Measurements from ENCODE around the gene RPL18A.

RPL18A gene

DNA sequence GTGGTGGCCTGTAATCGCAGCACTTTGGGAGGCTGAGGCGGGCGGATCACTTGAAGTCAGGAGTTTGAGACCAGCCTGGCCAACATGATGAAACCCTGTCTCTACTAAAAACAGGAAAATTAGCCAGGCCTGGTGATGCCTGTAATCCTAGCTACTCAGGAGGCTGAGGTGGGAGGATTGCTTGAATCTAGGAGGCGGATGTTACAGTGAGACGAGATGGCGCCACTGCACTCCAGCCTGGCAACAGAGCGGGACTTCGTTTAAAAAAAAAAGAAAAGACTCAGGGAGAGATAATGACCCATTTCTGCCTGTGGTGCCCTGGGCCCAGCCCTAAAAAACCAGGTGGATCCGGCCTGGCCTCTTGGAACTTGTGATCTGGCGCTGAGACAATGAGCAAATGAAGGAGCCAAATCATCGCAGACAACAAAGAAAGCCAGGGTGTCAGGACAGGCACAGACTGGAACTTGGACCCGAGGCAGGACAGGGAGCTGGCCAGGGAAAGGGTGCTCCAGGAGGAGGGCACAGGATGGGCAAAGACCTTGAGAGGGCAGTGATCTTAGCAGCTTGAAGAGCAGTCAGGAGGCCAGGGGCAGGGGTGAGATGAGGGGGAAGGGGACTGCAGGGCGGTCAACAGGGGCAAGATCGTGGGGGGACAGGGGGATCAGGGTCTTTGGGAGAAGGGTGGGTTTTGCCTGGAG, 11.0 kb upstream of the RPL18A start:
- no peak for TF ChIP-seq GATA3 (IDR thresholded peaks at IDR 0.05; ENCODE audit: low read depth, low read length)

DNA sequence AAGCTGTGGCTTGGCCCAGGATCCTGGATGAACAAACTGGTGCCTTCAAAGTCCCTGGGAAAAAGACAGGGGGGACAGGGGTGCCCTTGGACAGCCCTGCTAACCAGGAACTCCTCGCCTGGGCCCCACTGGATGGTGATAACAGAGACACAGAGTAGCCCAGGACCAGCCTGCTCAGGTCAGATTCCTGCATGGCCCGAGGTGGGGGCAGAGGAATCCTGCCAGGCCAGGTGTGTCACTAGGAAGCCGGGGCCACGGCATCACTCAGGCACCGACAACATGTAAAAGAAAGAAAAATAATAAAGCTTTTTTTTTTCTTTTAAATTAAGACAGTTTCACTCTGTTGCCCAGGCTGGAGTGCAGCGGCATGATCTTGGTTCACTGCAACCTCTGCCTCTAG, 5.6 kb upstream of the RPL18A start:
- TF ChIP-seq GATA3 (IDR thresholded peaks at IDR 0.05; ENCODE audit: low read depth, low read length): no peak

DNA sequence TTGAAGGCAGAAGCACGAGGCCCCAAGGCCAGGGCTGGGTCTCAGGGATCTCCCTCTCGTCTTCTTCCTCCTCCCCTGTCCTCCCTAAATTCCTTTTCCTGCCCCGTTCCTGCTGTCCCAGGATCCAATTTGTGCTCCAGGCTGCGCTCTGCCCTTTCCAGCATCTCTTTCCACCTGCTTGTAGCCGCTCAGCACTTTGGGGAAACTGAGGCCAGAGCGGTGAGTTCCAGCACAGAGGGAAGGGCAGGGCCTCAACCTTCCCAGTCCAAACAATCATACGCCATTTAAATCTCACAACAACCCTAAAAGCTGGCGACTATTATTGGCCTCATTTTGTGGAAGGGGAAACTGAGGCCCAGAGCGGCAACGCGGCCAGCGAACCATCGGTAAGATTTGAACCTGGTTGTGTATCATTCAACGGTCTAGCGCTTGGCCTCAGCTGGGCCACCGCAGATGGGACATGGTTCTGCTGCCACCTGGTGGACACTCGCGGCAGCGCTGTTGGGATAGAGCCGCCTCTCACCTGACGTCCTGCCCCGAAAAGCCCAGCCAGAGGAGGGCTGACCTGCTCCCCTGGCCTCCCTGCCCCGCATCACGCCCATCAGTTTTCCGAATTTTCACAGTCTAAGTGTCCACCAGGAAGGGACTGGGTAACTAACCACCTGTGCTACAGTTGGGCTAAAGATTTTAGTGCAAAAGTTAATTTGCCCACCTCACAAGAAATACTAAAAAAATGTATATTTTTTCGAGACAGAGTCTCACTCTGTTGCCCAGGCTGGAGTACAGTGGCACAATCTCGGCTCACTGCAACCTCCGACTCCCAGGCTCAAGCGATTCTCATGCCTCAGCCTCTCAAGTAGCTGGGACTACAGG, 4.2 kb upstream of the RPL18A start:
- TF ChIP-seq GATA3 (IDR thresholded peaks at IDR 0.05; ENCODE audit: low read depth, low read length) (no peak), GATA2 (IDR thresholded peaks at IDR 0.05; ENCODE audit: low read depth, low read length) (no peak)

DNA sequence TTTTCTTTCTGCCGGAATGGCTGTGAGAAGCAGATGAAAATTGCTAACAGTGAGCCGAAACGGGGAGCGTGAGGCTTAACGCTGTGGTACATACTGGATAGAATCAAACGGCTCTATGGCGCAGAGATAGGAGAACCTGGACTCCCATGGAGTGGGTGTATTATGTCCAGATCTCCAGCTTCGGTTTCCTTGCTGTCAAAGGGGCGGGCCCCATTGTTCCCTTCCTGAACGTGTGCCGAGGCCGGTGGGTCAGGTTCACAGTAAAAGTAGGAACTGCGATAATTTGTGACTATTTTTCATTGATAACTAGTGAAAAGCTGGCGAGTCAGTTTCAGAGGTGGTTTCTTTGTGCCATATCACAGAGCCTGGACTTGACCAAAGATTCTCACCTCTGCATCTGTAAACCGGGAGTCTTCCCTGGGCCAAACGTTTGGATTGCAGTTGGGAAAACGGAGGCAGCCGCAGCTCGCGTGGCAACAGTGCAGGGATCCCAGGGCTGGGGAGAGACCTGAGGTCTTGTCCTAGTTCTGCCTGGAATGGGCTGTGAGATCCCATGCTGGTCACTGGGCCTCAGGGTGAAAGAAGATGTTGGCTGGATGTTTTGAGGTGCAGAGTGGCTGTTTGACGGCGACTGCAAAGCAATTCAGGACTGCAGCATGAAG, 752 bp downstream of the RPL18A start:
- no peak for TF ChIP-seq GATA3 (IDR thresholded peaks at IDR 0.05; ENCODE audit: low read depth, low read length)
- no peak for TF ChIP-seq GATA2 (IDR thresholded peaks at IDR 0.05; ENCODE audit: low read depth, low read length)

DNA sequence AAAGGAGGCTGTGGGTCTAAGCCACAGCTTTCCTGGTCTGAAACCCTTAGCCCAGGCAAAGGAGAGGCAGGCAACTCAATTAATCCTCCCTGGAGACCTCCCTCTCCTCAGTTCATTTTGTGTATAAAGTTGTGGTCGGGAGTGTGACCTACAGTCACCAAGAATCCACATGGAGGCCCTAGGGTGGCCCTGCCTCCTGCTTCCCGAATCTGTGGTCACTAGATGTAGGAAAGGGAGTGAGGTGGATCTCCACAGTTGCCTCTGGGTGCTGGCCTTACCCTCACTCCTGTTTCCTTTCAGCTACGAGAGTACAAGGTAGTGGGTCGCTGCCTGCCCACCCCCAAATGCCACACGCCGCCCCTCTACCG, 1.3 kb downstream of the RPL18A start:
- TF ChIP-seq GATA2 (IDR thresholded peaks at IDR 0.05; ENCODE audit: low read depth, low read length): no peak
- TF ChIP-seq GATA3 (IDR thresholded peaks at IDR 0.05; ENCODE audit: low read depth, low read length): no peak

DNA sequence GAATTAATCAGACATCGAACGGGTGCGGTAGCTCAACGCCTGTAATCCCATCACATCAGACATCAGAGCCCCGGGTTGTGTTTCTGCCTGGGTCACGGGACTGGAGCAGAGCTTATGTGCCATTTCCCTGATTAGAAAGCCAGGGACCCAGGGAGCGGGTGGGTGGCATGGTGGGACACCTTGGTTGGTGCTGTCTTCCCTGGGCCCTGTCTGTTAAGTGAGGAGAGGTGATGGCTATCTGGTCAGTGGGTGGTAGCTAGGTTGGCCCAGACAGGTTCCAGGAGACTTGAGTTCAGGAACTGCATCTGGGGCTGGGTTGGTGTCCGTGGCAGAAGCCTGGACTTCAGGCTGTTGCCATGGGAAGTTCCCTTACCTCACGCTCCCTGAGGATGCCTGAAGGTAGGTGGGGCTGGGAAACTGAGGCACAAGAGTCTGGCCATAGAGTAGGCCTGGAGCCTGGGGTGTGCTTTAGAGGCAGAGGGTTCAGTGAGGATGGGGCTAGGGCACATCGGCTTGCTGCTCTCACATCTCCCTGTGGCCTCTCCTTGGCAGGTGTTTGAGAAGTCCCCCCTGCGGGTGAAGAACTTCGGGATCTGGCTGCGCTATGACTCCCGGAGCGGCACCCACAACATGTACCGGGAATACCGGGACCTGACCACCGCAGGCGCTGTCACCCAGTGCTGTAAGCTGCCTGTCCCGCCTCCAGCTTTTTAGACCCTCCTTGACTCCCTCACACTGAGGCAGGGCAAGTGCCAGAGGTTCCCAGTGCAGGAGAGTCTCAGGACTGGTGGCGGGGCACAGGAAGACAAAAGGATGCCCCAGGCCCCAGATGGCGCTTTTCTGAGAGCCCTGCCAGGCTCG, 2.1 kb downstream of the RPL18A start:
- no peak for TF ChIP-seq GATA2 (IDR thresholded peaks at IDR 0.05; ENCODE audit: low read depth, low read length)
- no peak for TF ChIP-seq GATA3 (IDR thresholded peaks at IDR 0.05; ENCODE audit: low read depth, low read length)

DNA sequence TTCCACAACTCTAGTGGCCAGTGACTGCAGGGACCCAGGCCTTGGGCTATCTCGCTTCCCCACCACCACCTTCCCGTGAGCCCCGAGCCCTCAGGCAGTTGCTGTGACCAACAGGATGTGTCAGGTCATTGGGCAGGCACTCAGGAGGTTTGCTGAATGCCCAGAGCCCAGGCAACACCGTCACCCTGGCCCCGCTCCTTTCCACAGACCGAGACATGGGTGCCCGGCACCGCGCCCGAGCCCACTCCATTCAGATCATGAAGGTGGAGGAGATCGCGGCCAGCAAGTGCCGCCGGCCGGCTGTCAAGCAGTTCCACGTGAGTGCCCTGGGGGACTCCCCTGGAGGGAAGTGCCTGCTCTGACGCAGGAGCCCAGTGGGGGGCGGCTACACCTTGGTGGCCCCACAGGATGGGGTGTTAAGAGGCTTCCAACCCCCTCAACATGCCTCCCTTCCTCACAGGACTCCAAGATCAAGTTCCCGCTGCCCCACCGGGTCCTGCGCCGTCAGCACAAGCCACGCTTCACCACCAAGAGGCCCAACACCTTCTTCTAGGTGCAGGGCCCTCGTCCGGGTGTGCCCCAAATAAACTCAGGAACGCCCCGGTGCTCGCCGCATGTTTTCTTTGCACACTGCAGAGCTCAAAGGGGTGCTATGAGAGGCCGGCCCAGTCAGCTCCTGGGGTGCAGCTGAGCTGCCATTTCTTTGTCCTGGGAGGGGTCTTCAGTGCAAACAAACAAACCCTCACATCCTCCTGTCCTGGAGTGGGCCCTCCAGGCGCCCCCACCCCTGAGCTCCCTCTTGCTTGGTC, 3.2 kb downstream of the RPL18A start:
- TF ChIP-seq GATA2 (IDR thresholded peaks at IDR 0.05; ENCODE audit: low read depth, low read length) (no peak), GATA3 (IDR thresholded peaks at IDR 0.05; ENCODE audit: low read depth, low read length) (no peak)

DNA sequence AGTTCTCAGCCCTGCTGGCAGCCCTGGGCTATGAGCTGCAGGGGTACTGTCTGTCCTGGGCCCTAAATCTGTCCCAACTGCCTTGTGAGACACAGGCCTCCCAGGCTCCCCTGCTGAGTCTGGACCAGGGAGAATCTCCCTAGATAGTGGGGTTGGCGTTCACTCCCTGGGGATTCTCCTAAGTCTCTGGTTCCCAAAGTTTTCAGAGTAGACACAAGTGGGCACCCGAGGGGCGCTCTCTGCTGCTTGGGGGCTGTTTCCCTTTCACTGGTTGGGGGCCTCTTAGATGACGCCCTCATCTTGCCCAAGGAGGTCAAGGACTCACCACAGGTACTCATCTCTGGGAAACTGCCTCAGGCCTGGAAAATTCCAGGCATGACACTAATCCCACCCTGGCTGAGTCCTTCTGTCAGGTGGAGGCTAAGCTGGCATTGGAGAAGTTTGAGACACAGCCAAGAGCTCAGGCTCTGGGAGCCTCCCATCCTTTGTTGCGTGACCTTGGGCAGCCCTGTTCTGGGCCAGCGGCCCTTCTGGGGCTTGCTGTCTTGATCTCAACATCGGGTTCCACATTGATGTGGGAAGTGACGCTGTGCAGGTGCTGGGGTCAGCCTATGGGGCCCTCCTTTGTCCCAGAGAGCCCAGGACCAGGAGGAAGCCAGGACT, 3.9 kb downstream of the RPL18A start:
- TF ChIP-seq GATA2 (IDR thresholded peaks at IDR 0.05; ENCODE audit: low read depth, low read length) (no peak), GATA3 (IDR thresholded peaks at IDR 0.05; ENCODE audit: low read depth, low read length) (no peak)

DNA sequence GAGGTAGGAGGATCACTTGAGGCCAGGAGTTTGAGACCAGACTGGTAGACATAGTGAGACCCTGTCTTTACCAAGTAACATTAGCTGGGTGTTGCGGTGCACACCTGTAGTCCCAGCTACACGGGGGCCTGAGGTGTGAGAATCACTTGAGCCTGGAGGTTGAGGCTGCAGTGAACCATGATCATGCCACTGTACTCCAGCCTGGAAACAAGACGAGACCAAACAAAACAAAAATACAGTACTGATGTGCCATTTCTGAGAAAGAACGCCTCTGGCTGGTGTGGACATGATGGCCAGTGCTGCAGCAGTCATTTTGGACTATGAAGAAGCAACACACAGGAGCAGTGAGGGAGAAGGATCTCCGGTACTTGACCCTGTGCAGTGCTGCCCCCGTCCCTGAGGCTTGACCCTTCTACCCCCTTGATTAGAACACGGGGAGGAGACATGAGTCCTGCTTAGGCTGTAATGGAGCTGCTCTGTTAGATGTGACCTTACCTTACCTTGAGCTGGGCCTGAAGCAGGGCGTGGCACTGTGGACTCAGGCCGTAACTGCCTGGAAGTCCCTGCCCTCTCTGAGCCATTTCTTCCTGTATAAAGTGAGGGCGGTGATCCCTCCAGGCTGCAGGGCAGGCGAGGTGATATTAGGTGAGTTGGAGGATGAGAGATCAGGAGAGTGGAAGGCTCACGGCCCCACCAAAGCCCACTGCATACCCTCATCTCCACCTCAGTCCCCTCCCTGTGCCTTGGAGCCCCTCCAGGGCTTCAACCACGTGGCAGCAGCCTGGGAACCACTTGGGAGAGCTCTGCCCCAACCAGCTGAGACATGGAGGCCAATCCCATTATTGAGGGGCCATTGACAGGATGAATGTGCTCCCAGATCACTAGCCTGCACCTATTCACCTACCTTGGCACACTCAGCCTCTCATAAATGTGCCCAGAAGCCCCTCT, 5.9 kb downstream of the RPL18A start:
- no peak for TF ChIP-seq GATA3 (IDR thresholded peaks at IDR 0.05; ENCODE audit: low read depth, low read length)
- TF ChIP-seq GATA2 (IDR thresholded peaks at IDR 0.05; ENCODE audit: low read depth, low read length): no peak

DNA sequence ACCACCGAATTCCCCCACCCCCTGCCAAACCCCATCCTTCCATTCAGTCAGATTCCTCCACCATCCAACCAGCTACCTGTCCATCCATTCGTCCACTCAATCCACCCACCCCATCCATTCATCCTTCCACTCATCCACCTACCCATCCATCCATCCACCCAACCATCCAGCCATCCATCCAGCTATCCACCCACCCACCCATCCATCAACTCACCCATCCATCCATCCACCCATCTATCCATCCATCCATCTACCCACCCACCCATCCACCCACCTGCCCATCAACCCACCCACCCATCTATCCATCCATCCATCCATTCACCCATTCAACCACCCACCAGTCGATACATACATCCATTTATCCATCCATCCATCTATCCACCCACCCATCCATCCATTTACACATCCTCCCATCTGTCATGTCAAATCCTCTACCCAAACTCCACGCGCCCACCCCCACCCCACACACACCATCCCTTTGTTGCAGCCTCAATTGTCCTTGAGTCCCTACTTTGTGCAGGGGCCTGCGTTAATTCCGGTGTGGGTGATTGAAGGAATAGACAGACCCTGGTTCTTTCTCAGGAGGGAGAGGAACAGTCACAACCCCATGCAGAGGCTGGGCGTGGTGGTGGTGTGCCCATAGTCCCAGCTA, 6.7 kb downstream of the RPL18A start:
- no peak for TF ChIP-seq GATA3 (IDR thresholded peaks at IDR 0.05; ENCODE audit: low read depth, low read length)
- TF ChIP-seq GATA2 (IDR thresholded peaks at IDR 0.05; ENCODE audit: low read depth, low read length): no peak

DNA sequence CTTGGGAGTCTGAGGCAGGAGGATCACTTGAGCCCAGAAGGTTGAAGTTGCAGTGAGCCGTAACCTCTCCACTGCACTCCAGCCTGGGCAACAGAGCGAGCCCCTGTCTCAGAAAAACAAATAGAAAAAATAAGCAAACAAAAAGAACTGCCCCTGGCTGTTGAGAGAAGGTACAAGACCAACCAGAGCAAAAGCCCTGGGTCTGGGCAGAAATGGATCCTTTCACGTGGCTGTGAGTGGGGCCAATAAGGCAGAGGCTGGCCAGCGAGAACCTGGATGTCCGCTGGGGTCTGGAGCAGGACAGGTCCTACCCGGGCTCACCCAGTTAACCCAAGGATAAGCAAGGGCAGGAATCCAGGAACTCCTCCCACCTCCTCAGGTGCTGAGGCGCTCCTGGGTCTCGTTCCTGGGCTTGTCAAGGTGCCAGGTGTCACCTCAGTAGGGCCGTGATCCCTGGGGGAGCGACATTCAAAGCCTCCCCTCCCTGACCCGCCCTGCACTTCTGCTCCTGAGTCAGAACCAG, 7.3 kb downstream of the RPL18A start:
- TF ChIP-seq GATA2 (IDR thresholded peaks at IDR 0.05; ENCODE audit: low read depth, low read length) (no peak), GATA3 (IDR thresholded peaks at IDR 0.05; ENCODE audit: low read depth, low read length) (no peak)

Measured in SH-SY5Y (cell line).